ENCODE measurements around the gene UCHL3.

The UCHL3 gene

GRCh38 chr13:75581874-75582640 lies 32.5 kb downstream of the UCHL3 start:
- Histone ChIP-seq H3K4me1 (ENCODE audit: control insufficient read depth in 5 of 5, insufficient read depth in 5 of 5, low read length in 5 of 5) (no peaks in the 10 kb centered on the region), H3K9ac (ENCODE audit: low read length in 5 of 5) (no peak overlapping the region), H3K9me3 (ENCODE audit: control insufficient read depth in 5 of 5, low read length in 5 of 5) (no peaks in the 10 kb centered on the region), H3K27ac (ENCODE audit: low read depth, low read length) (no peak overlapping the region), H3K4me3 (ENCODE audit: low read depth in 1 of 5, low read length in 5 of 5) (no peak overlapping the region), H3K27me3 (ENCODE audit: control insufficient read depth in 5 of 5, insufficient read depth in 4 of 5, low read length in 5 of 5) (no peaks in the 10 kb centered on the region), H3K36me3 (ENCODE audit: control insufficient read depth in 5 of 5, insufficient read depth in 5 of 5, low read length in 5 of 5) (peaks cover 0 to 3% (median 0%) of the 10 kb centered on the region in 5 donors)

GRCh38 chr13:75583091-75583490 lies 33.5 kb downstream of the UCHL3 start:
- Histone ChIP-seq H3K36me3 (ENCODE audit: control insufficient read depth in 5 of 5, insufficient read depth in 5 of 5, low read length in 5 of 5) (peaks cover 0 to 3% (median 0%) of the 10 kb centered on the region in 5 donors), H3K4me1 (ENCODE audit: control insufficient read depth in 5 of 5, insufficient read depth in 5 of 5, low read length in 5 of 5) (no peaks in the 10 kb centered on the region), H3K4me3 (ENCODE audit: low read depth in 1 of 5, low read length in 5 of 5) (no peak overlapping the region), H3K9ac (ENCODE audit: low read length in 5 of 5) (no peak overlapping the region), H3K27ac (ENCODE audit: low read depth, low read length) (no peak overlapping the region), H3K9me3 (ENCODE audit: control insufficient read depth in 5 of 5, low read length in 5 of 5) (no peaks in the 10 kb centered on the region), H3K27me3 (ENCODE audit: control insufficient read depth in 5 of 5, insufficient read depth in 4 of 5, low read length in 5 of 5) (no peaks in the 10 kb centered on the region)

- H3K9ac ChIP-seq (ENCODE audit: low read length in 5 of 5), result no peak overlapping the region
- no peaks in the 10 kb centered on the region for H3K9me3 ChIP-seq (ENCODE audit: control insufficient read depth in 5 of 5, low read length in 5 of 5)
- H3K4me1 ChIP-seq (ENCODE audit: control insufficient read depth in 5 of 5, insufficient read depth in 5 of 5, low read length in 5 of 5), result no peaks in the 10 kb centered on the region
- H3K4me3 ChIP-seq (ENCODE audit: low read depth in 1 of 5, low read length in 5 of 5), result no peak overlapping the region
- no peaks in the 10 kb centered on the region for H3K27me3 ChIP-seq (ENCODE audit: control insufficient read depth in 5 of 5, insufficient read depth in 4 of 5, low read length in 5 of 5)
- peaks cover 0 to 8% (median 4%) of the 10 kb centered on the region in 5 donors for H3K36me3 ChIP-seq (ENCODE audit: control insufficient read depth in 5 of 5, insufficient read depth in 5 of 5, low read length in 5 of 5)
- H3K27ac ChIP-seq (ENCODE audit: low read depth, low read length), result no peak overlapping the region
Measured at GRCh38 chr13:75585153-75585552, 35.6 kb downstream of the UCHL3 start.

DNA sequence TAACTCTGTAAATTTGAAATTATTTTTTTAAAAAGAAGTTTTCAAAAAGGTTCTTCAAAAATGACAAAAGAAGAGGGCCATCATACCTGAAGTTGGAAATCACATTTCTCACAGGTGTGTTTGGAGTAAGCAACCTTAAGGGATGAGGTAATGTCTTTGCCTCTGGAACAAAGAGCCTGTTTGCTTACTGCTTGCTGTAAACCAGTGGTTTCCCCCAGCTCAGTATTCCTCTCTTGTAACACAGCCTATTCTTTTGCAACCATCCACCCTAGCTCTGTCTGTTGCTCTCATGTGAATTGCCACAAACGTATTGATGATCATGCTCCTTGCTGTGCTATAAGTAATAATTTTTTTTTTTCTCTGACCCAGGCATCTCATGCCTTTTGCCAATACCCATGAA lies 38.1 kb downstream of the UCHL3 start:
- H3K27me3 ChIP-seq (ENCODE audit: control insufficient read depth in 5 of 5, insufficient read depth in 4 of 5, low read length in 5 of 5), result no peaks in the 10 kb centered on the region
- H3K4me1 ChIP-seq (ENCODE audit: control insufficient read depth in 5 of 5, insufficient read depth in 5 of 5, low read length in 5 of 5), result no peaks in the 10 kb centered on the region
- no peak overlapping the region for H3K4me3 ChIP-seq (ENCODE audit: low read depth in 1 of 5, low read length in 5 of 5)
- no peak overlapping the region for H3K27ac ChIP-seq (ENCODE audit: low read depth, low read length)
- H3K36me3 ChIP-seq (ENCODE audit: control insufficient read depth in 5 of 5, insufficient read depth in 5 of 5, low read length in 5 of 5), result peaks cover 0 to 14% (median 5%) of the 10 kb centered on the region in 5 donors
- no peak overlapping the region for H3K9ac ChIP-seq (ENCODE audit: low read length in 5 of 5)
- H3K9me3 ChIP-seq (ENCODE audit: control insufficient read depth in 5 of 5, low read length in 5 of 5), result no peaks in the 10 kb centered on the region

- H3K9me3 ChIP-seq (ENCODE audit: control insufficient read depth in 5 of 5, low read length in 5 of 5), result peaks cover 0 to 5% (median 0%) of the 10 kb centered on the region in 5 donors
- no peak overlapping the region for H3K9ac ChIP-seq (ENCODE audit: low read length in 5 of 5)
- H3K27me3 ChIP-seq (ENCODE audit: control insufficient read depth in 5 of 5, insufficient read depth in 4 of 5, low read length in 5 of 5), result no peaks in the 10 kb centered on the region
- H3K4me3 ChIP-seq (ENCODE audit: low read depth in 1 of 5, low read length in 5 of 5), result no peak overlapping the region
- no peak overlapping the region for H3K27ac ChIP-seq (ENCODE audit: low read depth, low read length)
- no peaks in the 10 kb centered on the region for H3K4me1 ChIP-seq (ENCODE audit: control insufficient read depth in 5 of 5, insufficient read depth in 5 of 5, low read length in 5 of 5)
- H3K36me3 ChIP-seq (ENCODE audit: control insufficient read depth in 5 of 5, insufficient read depth in 5 of 5, low read length in 5 of 5), result peaks cover 0 to 12% (median 5%) of the 10 kb centered on the region in 5 donors
Measured at GRCh38 chr13:75596657-75597182, 47.1 kb downstream of the UCHL3 start.

DNA sequence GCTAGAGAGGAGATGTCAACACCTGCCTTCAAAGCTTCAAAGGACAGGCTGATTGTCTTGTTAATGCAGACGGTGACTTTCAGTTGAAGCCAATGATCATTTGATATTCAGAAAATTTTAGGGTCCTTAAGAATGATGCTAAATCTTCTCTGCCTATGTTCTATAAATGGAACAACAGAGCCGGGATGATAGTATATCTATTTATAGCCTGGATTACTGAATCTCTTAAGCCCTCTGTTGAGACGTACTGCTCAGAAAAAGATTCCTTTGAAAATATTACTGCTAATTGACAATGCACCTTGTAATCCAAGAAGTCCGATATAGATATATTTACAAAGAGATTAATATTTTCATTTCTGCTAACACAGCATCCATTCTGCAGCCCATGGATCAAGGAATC lies 50.8 kb downstream of the UCHL3 start:
- peaks cover 0 to 19% (median 8%) of the 10 kb centered on the region in 5 donors for H3K36me3 ChIP-seq (ENCODE audit: control insufficient read depth in 5 of 5, insufficient read depth in 5 of 5, low read length in 5 of 5)
- no peak overlapping the region for H3K27ac ChIP-seq (ENCODE audit: low read depth, low read length)
- peaks cover 0 to 5% (median 0%) of the 10 kb centered on the region in 5 donors for H3K9me3 ChIP-seq (ENCODE audit: control insufficient read depth in 5 of 5, low read length in 5 of 5)
- no peak overlapping the region for H3K9ac ChIP-seq (ENCODE audit: low read length in 5 of 5)
- no peaks in the 10 kb centered on the region for H3K27me3 ChIP-seq (ENCODE audit: control insufficient read depth in 5 of 5, insufficient read depth in 4 of 5, low read length in 5 of 5)
- no peak overlapping the region for H3K4me3 ChIP-seq (ENCODE audit: low read depth in 1 of 5, low read length in 5 of 5)
- H3K4me1 ChIP-seq (ENCODE audit: control insufficient read depth in 5 of 5, insufficient read depth in 5 of 5, low read length in 5 of 5), result no peaks in the 10 kb centered on the region

DNA sequence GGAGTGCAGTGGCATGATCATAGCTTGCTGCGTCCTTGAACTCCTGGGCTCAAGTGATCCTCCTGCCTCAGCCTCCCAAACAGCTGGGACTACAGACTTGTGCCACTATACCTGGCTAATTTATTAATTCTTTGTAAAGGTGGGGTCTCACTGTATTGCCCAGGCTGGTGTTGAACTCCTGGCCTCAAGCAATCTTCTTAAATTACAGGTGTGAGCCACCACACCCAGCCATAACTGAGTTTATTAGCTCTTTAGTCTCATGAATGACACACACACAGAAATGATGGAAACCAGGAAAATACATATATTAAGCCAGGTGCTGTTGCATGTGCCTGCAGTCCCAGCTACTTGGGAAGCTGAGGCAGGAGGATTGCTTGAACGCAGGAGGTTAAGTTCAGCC lies 53.4 kb downstream of the UCHL3 start:
- no peak overlapping the region for H3K9ac ChIP-seq (ENCODE audit: low read length in 5 of 5)
- no peaks in the 10 kb centered on the region for H3K4me1 ChIP-seq (ENCODE audit: control insufficient read depth in 5 of 5, insufficient read depth in 5 of 5, low read length in 5 of 5)
- H3K36me3 ChIP-seq (ENCODE audit: control insufficient read depth in 5 of 5, insufficient read depth in 5 of 5, low read length in 5 of 5), result peaks cover 3 to 26% (median 6%) of the 10 kb centered on the region in 5 donors
- peaks cover 0 to 5% (median 0%) of the 10 kb centered on the region in 5 donors for H3K9me3 ChIP-seq (ENCODE audit: control insufficient read depth in 5 of 5, low read length in 5 of 5)
- H3K4me3 ChIP-seq (ENCODE audit: low read depth in 1 of 5, low read length in 5 of 5), result no peak overlapping the region
- H3K27ac ChIP-seq (ENCODE audit: low read depth, low read length), result no peak overlapping the region
- H3K27me3 ChIP-seq (ENCODE audit: control insufficient read depth in 5 of 5, insufficient read depth in 4 of 5, low read length in 5 of 5), result no peaks in the 10 kb centered on the region

GRCh38 chr13:75607447-75607846 lies 57.9 kb downstream of the UCHL3 start:
- no peak overlapping the region for H3K4me3 ChIP-seq (ENCODE audit: low read depth in 1 of 5, low read length in 5 of 5)

DNA sequence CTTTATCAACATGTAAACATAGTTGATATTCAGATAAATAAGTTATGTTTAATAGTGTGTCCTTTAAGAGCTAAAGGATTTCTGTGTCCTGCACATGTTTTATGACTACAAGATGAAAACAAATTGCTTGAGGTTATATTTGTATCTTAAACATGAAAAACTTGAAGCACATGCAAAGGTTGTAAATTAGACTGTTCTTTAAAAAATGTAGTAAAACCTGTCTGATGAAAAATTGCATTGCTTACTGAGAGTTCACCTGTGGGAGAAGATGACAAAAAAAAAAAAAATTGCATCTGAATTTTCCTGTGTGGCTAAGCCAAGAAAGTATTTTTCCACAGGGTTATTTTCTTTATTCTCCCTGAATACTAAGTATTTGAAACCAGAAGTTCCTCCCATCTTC lies 60.9 kb downstream of the UCHL3 start:
- H3K9me3 ChIP-seq (ENCODE audit: control insufficient read depth in 5 of 5, low read length in 5 of 5), result no peaks in the 10 kb centered on the region
- no peak overlapping the region for H3K9ac ChIP-seq (ENCODE audit: low read length in 5 of 5)
- H3K27me3 ChIP-seq (ENCODE audit: control insufficient read depth in 5 of 5, insufficient read depth in 4 of 5, low read length in 5 of 5), result no peaks in the 10 kb centered on the region
- no peaks in the 10 kb centered on the region for H3K4me1 ChIP-seq (ENCODE audit: control insufficient read depth in 5 of 5, insufficient read depth in 5 of 5, low read length in 5 of 5)
- H3K27ac ChIP-seq (ENCODE audit: low read depth, low read length), result no peak overlapping the region
- H3K36me3 ChIP-seq (ENCODE audit: control insufficient read depth in 5 of 5, insufficient read depth in 5 of 5, low read length in 5 of 5), result peaks cover 0 to 15% (median 6%) of the 10 kb centered on the region in 5 donors
- H3K4me3 ChIP-seq (ENCODE audit: low read depth in 1 of 5, low read length in 5 of 5), result no peak overlapping the region

More at GRCh38 chr13:75607447-75607846, 57.9 kb downstream of the UCHL3 start:
- H3K4me1 ChIP-seq (ENCODE audit: control insufficient read depth in 5 of 5, insufficient read depth in 5 of 5, low read length in 5 of 5), result no peaks in the 10 kb centered on the region
- H3K27ac ChIP-seq (ENCODE audit: low read depth, low read length), result no peak overlapping the region
- no peaks in the 10 kb centered on the region for H3K27me3 ChIP-seq (ENCODE audit: control insufficient read depth in 5 of 5, insufficient read depth in 4 of 5, low read length in 5 of 5)
- H3K36me3 ChIP-seq (ENCODE audit: control insufficient read depth in 5 of 5, insufficient read depth in 5 of 5, low read length in 5 of 5), result peaks cover 3 to 17% (median 6%) of the 10 kb centered on the region in 5 donors
- H3K9me3 ChIP-seq (ENCODE audit: control insufficient read depth in 5 of 5, low read length in 5 of 5), result no peaks in the 10 kb centered on the region
- H3K9ac ChIP-seq (ENCODE audit: low read length in 5 of 5), result no peak overlapping the region

GRCh38 chr13:75612354-75612753 lies 62.8 kb downstream of the UCHL3 start:
- Histone ChIP-seq H3K27ac (ENCODE audit: low read depth, low read length) (no peak overlapping the region), H3K36me3 (ENCODE audit: control insufficient read depth in 5 of 5, insufficient read depth in 5 of 5, low read length in 5 of 5) (peaks cover 0 to 7% (median 0%) of the 10 kb centered on the region in 5 donors), H3K27me3 (ENCODE audit: control insufficient read depth in 5 of 5, insufficient read depth in 4 of 5, low read length in 5 of 5) (no peaks in the 10 kb centered on the region), H3K4me3 (ENCODE audit: low read depth in 1 of 5, low read length in 5 of 5) (no peak overlapping the region), H3K4me1 (ENCODE audit: control insufficient read depth in 5 of 5, insufficient read depth in 5 of 5, low read length in 5 of 5) (no peaks in the 10 kb centered on the region), H3K9me3 (ENCODE audit: control insufficient read depth in 5 of 5, low read length in 5 of 5) (no peaks in the 10 kb centered on the region), H3K9ac (ENCODE audit: low read length in 5 of 5) (no peak overlapping the region)

Measured in subcutaneous abdominal adipose tissue (tissue), 5 donors.